Stimulated activated naive B cell treated with anti-CD40 and anti-IgM and Interleukin-4, amounts not matched to agents 10 μg/mL and 1 μg/mL and 100 μg/mL, for 72 hours (primary cell): Measurements from ENCODE around the gene FBXO2.
A peak's percentile ranks its signal among the peaks of the same experiment; 100 is the strongest.
"Not testable (repeated sequence)": the region's sequence is repeated elsewhere in the genome, so short reads cannot be mapped to it uniquely, and the experiment has no call there.

Experiments
- ATAC-seq, 2 donors: fragments of 150-1000 bp; cut with Tn5 transposase; replicated peaks; 2 replicates each; pipeline ENCODE4 v1.10.0; 2021; ENCODE audit warnings: moderate library complexity in 1 of 2
- DNase-seq: peaks from one replicate; pipeline ENCODE4 v3.0.0; 2021
- H3K27ac Mint-ChIP-seq: one replicate; pipeline ENCODE4 v1.8.0; 2022; ENCODE audit warnings: mild to moderate bottlenecking, mixed read lengths
- H3K27me3 Mint-ChIP-seq, 2 donors: one replicate each; pipeline ENCODE4 v1.8.0; 2022; ENCODE audit warnings: mixed read lengths in 2 of 2
- H3K36me3 Mint-ChIP-seq, 2 donors: one replicate each; pipeline ENCODE4 v1.8.0; 2022; ENCODE audit warnings: mixed read lengths in 2 of 2, mild to moderate bottlenecking in 1 of 2
- H3K4me1 Mint-ChIP-seq, 2 donors: one replicate each; pipeline ENCODE4 v1.8.0; 2022; ENCODE audit warnings: mixed read lengths in 2 of 2, mild to moderate bottlenecking in 1 of 2
- H3K4me3 Mint-ChIP-seq, 2 donors: one replicate each; pipeline ENCODE4 v1.8.0; 2022; ENCODE audit warnings: mild to moderate bottlenecking in 2 of 2, mixed read lengths in 2 of 2, moderate library complexity in 1 of 2
- H3K9me3 Mint-ChIP-seq, 2 donors: one replicate each; pipeline ENCODE4 v1.8.0; 2022; ENCODE audit warnings: mixed read lengths in 2 of 2, mild to moderate bottlenecking in 1 of 2

The FBXO2 gene

DNA sequence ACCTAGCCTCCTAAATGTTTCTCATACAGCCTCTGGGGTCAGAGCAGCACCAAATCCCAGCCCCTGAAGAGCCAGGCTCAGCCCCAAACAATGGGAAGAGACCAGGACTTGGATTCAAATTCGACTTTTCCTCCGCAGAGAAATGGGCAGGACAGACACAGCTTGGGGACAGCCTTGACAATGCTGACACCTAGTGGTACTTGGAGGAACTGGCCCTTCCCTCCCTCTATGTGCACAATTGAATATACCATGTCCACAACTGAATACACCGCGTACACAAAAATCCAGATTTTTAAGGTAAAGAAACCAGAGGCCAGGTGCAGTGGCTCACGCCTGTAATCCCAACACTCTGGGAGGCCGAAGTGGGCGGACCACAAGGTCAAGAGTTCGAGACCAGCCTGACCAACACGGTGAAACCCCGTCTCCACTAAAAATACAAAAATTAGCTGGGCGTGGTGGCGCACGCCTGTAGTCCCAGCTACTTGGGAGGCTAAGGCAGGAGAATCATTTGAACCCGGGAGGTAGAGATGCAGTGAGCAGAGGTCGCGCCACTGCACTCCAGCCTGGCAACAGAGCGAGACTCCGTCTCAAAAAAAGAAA, 11.7 kb downstream of the FBXO2 start:
- H3K4me3 Mint-ChIP-seq, H3K36me3 Mint-ChIP-seq, H3K9me3 Mint-ChIP-seq, H3K27ac Mint-ChIP-seq: not testable (repeated sequence)
- Mint-ChIP-seq H3K4me1 (peaks cover 6 to 12% of the 10 kb centered on the region in 2 donors), H3K27me3 (peaks cover 8 to 26% of the 10 kb centered on the region in 2 donors)
- DNase-seq (peak; percentile 51), ATAC-seq (peak; percentile 78 to 83)

DNA sequence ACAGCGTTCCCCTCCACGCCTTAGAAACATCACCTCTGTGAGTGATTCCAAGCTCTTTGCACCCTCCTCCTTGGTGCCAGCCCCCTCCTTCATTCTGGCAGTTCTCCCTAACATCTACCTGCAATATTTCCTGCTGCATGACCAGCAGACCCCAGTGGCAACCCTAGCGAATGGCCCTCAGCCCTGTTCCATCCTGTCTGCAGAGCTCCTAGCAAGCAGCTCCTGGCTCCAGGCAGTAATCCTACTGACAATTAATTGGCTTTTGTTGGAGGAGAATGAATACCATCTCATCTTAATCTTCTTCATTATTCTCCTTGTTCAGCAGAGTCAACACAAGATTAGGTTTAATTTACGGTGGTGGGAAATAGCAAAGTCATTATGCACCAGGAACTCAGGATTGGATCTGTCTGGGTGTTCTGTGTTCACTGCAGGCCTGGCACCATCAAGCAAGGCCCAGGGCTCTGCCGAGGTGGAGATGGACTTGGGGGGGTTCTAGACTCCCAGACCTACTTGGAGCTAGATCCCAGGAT, 12.4 kb downstream of the FBXO2 start:
- DNase-seq (no peak), ATAC-seq (no peak)
- Mint-ChIP-seq H3K4me3 (no peak overlapping the region), H3K27me3 (peaks cover 13 to 33% of the 10 kb centered on the region in 2 donors), H3K27ac (no peak overlapping the region), H3K36me3 (no peaks in the 10 kb centered on the region), H3K4me1 (peaks cover 6 to 12% of the 10 kb centered on the region in 2 donors), H3K9me3 (no peaks in the 10 kb centered on the region)

DNA sequence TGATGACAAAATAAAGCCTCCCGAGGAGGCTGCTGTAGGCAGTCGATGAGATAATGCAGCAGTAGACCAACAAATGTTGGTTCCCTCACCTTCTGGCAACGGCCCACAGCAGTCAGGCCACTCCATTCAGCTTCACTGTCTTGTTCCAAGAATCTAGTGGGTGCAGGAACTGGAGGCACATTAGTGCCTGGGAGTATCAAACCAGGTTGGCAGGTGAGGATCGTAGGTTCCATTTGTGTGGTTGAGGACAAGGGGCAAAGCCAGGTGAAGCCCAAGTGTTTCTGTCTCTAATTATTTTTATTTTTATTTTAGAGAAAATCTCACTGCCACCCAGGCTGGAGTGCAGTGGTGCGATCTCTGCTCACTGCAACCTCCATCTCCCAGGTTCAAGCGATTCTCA, 13.3 kb downstream of the FBXO2 start:
- Mint-ChIP-seq H3K9me3 (no peaks in the 10 kb centered on the region), H3K4me1 (peaks cover 7 to 14% of the 10 kb centered on the region in 2 donors), H3K27me3 (peaks cover 20 to 33% of the 10 kb centered on the region in 2 donors), H3K27ac (no peak overlapping the region), H3K36me3 (no peaks in the 10 kb centered on the region), H3K4me3 (no peak overlapping the region)
- DNase-seq (no peak), ATAC-seq (no peak)

DNA sequence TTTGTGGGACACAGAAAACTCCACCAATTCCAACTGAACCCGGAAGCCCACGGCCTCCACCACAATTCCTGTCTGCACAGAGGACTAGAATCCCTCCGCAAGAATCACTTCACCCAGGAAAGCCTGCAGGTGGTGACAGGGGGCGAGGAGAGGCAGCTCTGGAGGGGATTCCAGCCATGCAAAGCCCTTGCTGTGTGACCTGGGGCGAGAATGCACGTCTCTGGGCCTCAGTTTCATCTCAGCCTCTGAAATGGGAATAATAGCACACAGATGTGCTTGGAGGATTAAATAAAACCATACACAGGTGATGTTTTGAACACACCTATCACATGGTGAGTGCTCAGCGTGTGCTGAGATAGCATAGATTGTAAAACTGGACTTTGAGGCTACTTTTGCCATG, 14.1 kb downstream of the FBXO2 start:
- no peak for ATAC-seq
- no peak overlapping the region for H3K27ac Mint-ChIP-seq
- H3K4me3 Mint-ChIP-seq, result no peak overlapping the region

DNA sequence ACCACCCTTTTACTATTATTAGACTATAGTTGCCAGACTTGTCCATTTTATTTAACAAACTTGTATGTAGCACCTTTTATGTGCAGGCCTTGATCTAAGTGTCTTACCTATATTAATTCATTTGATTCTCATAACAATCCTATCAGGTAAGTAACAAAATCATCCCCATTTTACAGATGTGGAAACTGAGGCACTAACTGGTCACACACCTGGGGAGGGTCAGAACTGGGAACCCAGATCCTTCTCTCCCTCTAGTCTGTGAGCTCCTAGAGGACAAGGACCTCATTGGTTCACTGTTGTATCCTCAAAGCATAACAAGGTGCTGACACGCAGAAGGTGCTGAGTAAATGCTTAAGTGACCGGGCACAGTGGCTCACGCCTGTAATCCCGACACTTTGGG, 14.9 kb downstream of the FBXO2 start:
- peaks cover 13 to 24% of the 10 kb centered on the region in 2 donors for H3K4me1 Mint-ChIP-seq
- H3K27me3 Mint-ChIP-seq, result peaks cover 23 to 43% of the 10 kb centered on the region in 2 donors
- no peak overlapping the region for H3K4me3 Mint-ChIP-seq
- H3K9me3 Mint-ChIP-seq, result no peaks in the 10 kb centered on the region
- ATAC-seq (no peak), DNase-seq (no peak)
- H3K36me3 Mint-ChIP-seq, result no peaks in the 10 kb centered on the region
- no peak overlapping the region for H3K27ac Mint-ChIP-seq

More for the DNA sequence above, 14.1 kb downstream of the FBXO2 start:
- H3K36me3 Mint-ChIP-seq, result no peaks in the 10 kb centered on the region
- H3K4me1 Mint-ChIP-seq, result peaks cover 8 to 17% of the 10 kb centered on the region in 2 donors
- no peaks in the 10 kb centered on the region for H3K9me3 Mint-ChIP-seq
- peaks cover 23 to 39% of the 10 kb centered on the region in 2 donors for H3K27me3 Mint-ChIP-seq
- DNase-seq, result no peak

DNA sequence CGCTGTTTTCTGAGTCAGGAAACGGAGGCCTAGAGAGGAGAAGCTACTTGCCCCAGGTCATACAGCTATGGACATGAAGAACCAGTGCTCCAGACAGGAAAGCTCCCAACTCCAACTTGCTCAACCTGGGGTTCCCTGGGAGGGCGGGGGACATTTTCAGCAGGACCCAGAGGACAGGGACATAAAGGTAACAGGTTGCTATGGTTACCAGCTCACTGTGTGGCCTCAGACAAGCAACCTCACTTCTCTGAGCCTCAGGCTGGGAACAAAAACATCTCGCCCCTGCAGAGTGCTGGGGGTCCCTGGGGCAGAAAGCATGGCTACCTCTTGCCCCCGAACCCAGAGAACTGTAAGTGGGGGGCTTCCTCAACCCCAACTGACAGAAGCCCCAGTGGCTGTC, 16.1 kb downstream of the FBXO2 start:
- Mint-ChIP-seq H3K4me3 (no peak overlapping the region), H3K27me3 (peaks cover 23 to 43% of the 10 kb centered on the region in 2 donors), H3K36me3 (no peaks in the 10 kb centered on the region), H3K27ac (no peak overlapping the region), H3K9me3 (no peaks in the 10 kb centered on the region), H3K4me1 (peaks cover 18 to 21% of the 10 kb centered on the region in 2 donors)
- ATAC-seq (no peak), DNase-seq (no peak)

DNA sequence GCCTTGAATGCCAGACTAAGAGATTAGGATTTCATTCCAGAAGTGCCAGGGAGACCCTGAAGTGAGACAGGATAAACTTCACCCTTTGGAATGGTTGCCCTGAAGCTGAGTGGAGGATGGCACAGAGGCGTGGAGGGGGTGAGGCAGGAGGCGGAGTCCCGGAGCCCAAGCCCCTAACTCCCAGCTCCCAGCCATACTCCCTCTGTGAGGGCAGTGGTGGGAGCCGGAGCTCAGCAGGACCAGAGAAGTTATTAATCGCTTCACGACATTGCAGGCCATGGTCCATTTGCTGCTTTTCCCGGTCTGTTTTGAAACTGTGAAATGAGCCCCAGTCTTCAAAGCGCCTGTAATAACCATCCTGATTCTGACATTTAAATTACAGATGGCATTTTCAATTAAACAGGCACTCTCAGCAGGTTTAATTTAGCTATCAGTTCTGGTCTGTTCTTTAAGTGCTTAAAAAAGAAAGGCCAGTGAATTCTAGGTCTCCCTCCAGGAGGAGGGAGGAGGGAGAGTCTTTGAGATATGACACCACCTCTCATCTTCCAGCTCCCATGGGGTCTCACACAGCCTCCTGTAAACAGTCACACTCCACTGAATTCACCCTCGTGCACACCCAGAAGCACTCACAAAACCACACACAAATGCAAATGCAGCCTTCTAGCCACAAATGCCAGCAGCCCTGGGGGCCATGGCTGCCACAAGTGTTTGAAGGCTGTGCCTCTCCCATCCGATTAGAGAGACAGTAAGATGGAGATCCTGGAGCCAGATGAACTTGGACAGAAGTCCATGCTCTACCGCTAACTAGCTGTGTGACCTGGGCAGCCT, 19.6 kb downstream of the FBXO2 start:
- Mint-ChIP-seq H3K27me3 (peaks cover 26 to 60% of the 10 kb centered on the region in 2 donors), H3K9me3 (no peaks in the 10 kb centered on the region), H3K4me1 (peaks cover 12 to 13% of the 10 kb centered on the region in 2 donors), H3K27ac (no peak overlapping the region), H3K36me3 (no peaks in the 10 kb centered on the region), H3K4me3 (no peak overlapping the region)
- ATAC-seq, result peak; percentile 60 to 66
- no peak for DNase-seq

DNA sequence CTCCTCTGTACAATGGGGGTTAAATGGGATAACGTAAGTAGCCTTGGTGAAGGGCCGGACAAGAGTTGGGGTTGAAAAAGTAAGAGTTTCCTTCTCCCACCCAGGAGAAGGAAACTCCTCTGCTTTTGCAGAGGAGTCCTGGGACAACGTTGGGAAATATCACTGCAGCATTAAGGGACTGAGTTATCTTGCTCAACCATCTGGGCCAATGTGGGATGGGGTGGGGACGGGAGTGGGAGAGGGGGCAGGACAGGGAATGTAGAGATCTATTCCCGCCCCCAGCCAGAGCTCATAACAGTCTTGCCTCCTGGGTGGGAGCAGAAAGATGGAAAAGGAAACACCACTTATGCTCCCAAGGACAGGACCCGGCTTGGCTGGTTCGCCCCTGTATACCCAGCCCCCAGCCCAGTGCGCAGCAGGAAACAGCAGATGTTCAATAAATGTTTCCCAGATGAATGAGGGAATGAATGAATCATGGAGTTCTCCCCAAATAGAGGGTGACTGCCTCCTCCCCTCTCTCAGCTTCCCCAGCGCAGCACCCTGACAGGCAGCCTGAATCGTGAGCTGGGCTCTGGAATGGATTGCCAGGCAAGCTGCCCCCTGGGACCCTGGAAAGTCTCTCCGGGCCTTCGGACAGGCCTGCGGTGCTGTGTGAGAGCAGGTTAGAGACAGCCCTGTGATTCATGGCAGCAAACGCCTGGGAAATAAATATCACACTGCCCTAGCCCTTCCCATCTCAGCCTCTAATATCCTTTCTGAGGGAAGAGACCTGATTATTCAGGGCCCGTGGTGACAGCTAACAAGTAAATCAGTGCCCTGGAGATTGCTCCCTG, 24.8 kb downstream of the FBXO2 start:
- ATAC-seq, result no peak

DNA sequence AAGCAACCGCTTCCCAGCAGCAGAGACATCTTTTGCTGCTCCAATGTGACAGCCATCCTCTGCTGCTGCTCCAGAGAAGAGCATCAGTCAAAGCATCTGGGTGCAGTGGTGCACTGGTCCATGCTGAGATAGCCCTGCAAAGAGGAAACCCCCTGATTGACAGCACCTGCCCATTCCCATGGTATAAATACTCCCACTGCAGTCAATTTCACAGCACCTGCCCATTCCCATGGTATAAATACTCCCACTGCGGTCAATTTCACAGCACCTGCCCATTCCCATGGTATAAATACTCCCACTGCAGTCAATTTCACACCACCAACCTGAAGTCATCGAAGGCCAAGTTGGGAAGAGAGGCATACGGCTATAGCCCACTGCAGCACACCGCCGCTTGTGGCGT, 25.5 kb downstream of the FBXO2 start:
- Mint-ChIP-seq H3K36me3 (no peaks in the 10 kb centered on the region), H3K9me3 (no peaks in the 10 kb centered on the region), H3K27ac (no peak overlapping the region), H3K4me1 (no peaks in the 10 kb centered on the region), H3K27me3 (peaks cover 38 to 59% of the 10 kb centered on the region in 2 donors), H3K4me3 (no peak overlapping the region)
- DNase-seq (no peak), ATAC-seq (no peak)

More for the DNA sequence above, 24.8 kb downstream of the FBXO2 start:
- H3K27me3 Mint-ChIP-seq, result peaks cover 37 to 59% of the 10 kb centered on the region in 2 donors
- H3K4me3 Mint-ChIP-seq, result no peak overlapping the region
- H3K4me1 Mint-ChIP-seq, result peaks cover 0 to 5% of the 10 kb centered on the region in 2 donors
- no peaks in the 10 kb centered on the region for H3K9me3 Mint-ChIP-seq
- no peak for DNase-seq
- H3K36me3 Mint-ChIP-seq, result no peaks in the 10 kb centered on the region
- H3K27ac Mint-ChIP-seq, result no peak overlapping the region

DNA sequence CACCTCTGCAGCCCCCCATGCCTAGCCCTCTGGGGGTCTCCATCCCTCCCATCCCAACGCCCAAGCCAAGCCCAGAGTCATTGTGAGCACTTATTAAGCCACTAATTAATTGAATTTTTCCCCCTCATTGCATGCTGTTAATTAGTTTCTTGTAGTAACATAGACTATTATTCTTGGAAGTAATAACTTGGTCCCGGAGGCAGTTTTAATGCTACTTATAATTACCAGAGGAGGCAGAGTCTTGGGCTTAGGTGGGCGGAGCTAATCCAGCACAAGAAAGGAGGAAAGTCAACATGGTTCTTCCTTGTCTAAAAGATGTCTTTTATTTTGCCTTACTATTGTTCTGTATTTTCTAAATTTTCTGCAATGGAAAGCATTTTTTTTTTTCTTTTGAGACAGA, 27.7 kb downstream of the FBXO2 start:
- Mint-ChIP-seq H3K27me3 (peaks cover 53 to 55% of the 10 kb centered on the region in 2 donors), H3K36me3 (no peaks in the 10 kb centered on the region), H3K27ac (no peak overlapping the region), H3K9me3 (peaks cover 0 to 2% of the 10 kb centered on the region in 2 donors), H3K4me1 (no peaks in the 10 kb centered on the region), H3K4me3 (no peak overlapping the region)
- ATAC-seq (no peak), DNase-seq (no peak)

DNA sequence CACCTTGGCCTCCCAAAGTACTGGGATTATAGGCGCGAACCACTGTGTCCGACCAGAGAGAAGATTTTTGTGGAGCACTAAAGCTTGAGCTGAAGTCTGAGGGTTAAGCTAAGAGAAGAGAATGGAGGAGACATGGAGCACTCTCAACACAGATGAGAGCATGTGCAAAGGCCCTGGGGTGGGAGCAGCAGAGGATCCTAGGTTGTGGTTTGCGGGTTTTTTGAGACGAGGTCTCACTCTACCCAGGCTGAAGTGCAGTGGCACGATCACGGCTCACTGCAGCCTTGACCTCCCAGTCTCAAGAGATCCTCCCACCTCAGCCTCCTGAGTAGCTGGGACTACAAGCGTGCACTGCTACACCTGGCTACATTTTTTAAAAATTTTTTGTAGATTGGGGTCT, 30.5 kb downstream of the FBXO2 start:
- Mint-ChIP-seq H3K27ac (no peak overlapping the region), H3K9me3 (peaks cover 0 to 2% of the 10 kb centered on the region in 2 donors), H3K36me3 (no peaks in the 10 kb centered on the region), H3K4me1 (no peaks in the 10 kb centered on the region), H3K4me3 (no peak overlapping the region), H3K27me3 (peaks cover 47 to 50% of the 10 kb centered on the region in 2 donors)
- ATAC-seq, result no peak
- no peak for DNase-seq

DNA sequence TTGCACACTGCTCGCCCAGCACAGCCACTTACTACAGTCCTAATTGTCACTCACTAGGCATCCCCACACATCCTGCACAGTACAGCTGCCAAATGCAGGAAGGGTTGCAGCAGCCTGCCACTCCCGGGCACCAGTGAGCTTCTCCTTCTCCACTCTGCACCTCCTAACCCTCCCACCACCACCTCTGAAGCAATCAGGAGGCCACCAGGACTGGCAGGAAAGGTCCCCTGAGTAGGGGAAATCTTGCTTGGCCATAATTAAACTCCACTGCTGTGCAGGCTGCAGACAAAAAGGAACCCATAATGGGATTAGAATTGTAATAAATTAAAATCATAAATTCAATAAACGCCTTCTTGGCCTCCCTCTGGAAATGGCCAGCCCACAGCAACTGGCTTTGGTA, 31.8 kb downstream of the FBXO2 start:
- no peak overlapping the region for H3K4me3 Mint-ChIP-seq

DNA sequence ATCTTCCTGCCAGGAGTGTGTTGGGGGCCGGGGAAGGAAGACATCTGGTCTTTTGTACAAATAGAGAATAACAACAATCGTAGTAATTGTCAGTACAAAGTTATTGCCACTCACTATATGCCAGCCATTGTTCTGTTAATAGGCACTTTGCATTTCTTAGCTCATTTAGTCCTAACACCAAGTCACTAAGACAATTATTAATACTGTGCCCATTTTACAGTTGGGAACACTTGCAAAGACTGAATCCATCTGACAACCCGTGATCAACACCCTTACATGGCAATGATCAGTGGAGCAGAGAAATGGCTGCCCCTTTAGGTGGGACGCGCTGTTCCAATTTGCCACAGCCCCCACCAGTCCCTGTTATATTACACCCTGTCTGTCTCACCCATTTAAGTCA, 33.3 kb downstream of the FBXO2 start:
- Mint-ChIP-seq H3K9me3 (peaks cover 0 to 2% of the 10 kb centered on the region in 2 donors), H3K27me3 (peaks cover 35 to 50% of the 10 kb centered on the region in 2 donors)
- ATAC-seq, result no peak

More for the DNA sequence above, 31.8 kb downstream of the FBXO2 start:
- Mint-ChIP-seq H3K27me3 (peaks cover 40 to 46% of the 10 kb centered on the region in 2 donors), H3K36me3 (no peaks in the 10 kb centered on the region), H3K4me1 (no peaks in the 10 kb centered on the region), H3K27ac (no peak overlapping the region), H3K9me3 (peaks cover 0 to 2% of the 10 kb centered on the region in 2 donors)
- no peak for DNase-seq
- no peak for ATAC-seq

DNA sequence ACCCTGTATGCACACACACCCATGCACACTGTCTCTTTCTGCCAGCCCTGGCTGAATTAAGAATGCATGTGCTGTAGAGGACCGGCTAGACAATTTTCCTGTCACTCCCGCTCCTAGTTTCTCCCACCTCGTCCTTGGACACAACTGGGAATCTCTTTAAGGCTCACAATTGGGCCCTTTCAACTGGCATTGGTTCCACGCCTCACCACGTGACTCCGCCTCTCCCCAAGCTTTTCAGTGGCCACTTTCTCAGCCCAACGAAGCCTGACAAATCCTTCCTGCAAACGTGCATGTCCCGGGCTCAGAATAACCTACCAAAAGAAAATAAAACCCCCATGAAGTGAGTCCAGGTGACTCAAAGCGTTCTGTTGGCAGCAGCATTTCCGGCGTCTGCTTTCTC, 33.8 kb downstream of the FBXO2 start:
- Mint-ChIP-seq H3K4me3 (no peak overlapping the region), H3K27ac (no peak overlapping the region), H3K4me1 (no peaks in the 10 kb centered on the region), H3K36me3 (no peaks in the 10 kb centered on the region), H3K27me3 (peaks cover 30 to 45% of the 10 kb centered on the region in 2 donors), H3K9me3 (peaks cover 0 to 2% of the 10 kb centered on the region in 2 donors)
- DNase-seq (no peak), ATAC-seq (no peak)

More for the DNA sequence above, 33.3 kb downstream of the FBXO2 start:
- no peak overlapping the region for H3K27ac Mint-ChIP-seq
- no peaks in the 10 kb centered on the region for H3K36me3 Mint-ChIP-seq
- no peak overlapping the region for H3K4me3 Mint-ChIP-seq
- DNase-seq, result no peak
- H3K4me1 Mint-ChIP-seq, result no peaks in the 10 kb centered on the region
